Sigmoid colon (tissue), 7 donors: ENCODE data around the gene LONRF2. TPM values are rescaled to one million over a fixed set of nuclear protein-coding genes. Genes with fewer than 3 reads are reported as not detected.
A peak's percentile ranks its signal among the peaks of the same experiment; 100 is the strongest.
"Not testable (repeated sequence)": the region's sequence is repeated elsewhere in the genome, so short reads cannot be mapped to it uniquely, and the experiment has no call there.

Experiments used
- DNase-seq: peaks from one replicate; pipeline ENCODE4 v3.0.0-alpha.2; 2019
- H3K27ac ChIP-seq, 4 donors: fragments of 200-600 bp; sonication (generic); one replicate each; pipeline ENCODE4 v1.5.1; 2016 to 2019; ENCODE audit warnings: mild to moderate bottlenecking in 1 of 4
- H3K27me3 ChIP-seq, 3 donors: fragments of 200-600 bp; sonication (generic); one replicate each; pipeline ENCODE4 v1.5.1; 2019; ENCODE audit warnings: mild to moderate bottlenecking in 1 of 3
- H3K36me3 ChIP-seq, 4 donors: fragments of 200-600 bp; sonication (generic); one replicate each; pipeline ENCODE4 v1.5.1; 2016 to 2019
- H3K4me1 ChIP-seq, 4 donors: fragments of 200-600 bp; sonication (generic); one replicate each; pipeline ENCODE4 v1.5.1; 2017 to 2019
- H3K4me3 ChIP-seq, 4 donors: fragments of 200-600 bp; sonication (generic); one replicate each; pipeline ENCODE4 v1.5.1; 2017 to 2019; ENCODE audit warnings: mild to moderate bottlenecking in 2 of 4, moderate library complexity in 1 of 4
- H3K9me3 ChIP-seq, 4 donors: fragments of 200-600 bp in 3 of 4; sonication (generic) in 3 of 4; one replicate each; pipeline versions ENCODE4 v1.5.1 to v1.6.1; 2013 to 2019
- CTCF ChIP-seq, 4 experiments: fragments of 450-650 bp in 3 of 4; fragments of 200-600 bp in 1 of 4; IDR thresholded peaks; one replicate each; pipeline ENCODE4 v1.5.1; 2016 to 2019; ENCODE audit warnings: antibody characterized with exemption in 4 of 4, mild to moderate bottlenecking in 3 of 4, moderate library complexity in 2 of 4
- EP300 ChIP-seq, 4 donors: sonication (generic); formaldehyde crosslinking; IDR thresholded peaks; one replicate each; pipeline ENCODE4 v1.6.1; 2017; ENCODE audit warnings: antibody characterized with exemption in 4 of 4
- POLR2A ChIP-seq, 2 donors: fragments of 450-650 bp; IDR thresholded peaks; one replicate each; pipeline ENCODE4 v1.6.1; 2016; ENCODE audit warnings: antibody characterized with exemption in 2 of 2, mild to moderate bottlenecking in 2 of 2, moderate library complexity in 2 of 2
- POLR2AphosphoS5 ChIP-seq, 4 donors: sonication (generic); formaldehyde crosslinking; IDR thresholded peaks; one replicate each; pipeline ENCODE4 v1.6.1; 2017; ENCODE audit warnings: antibody characterized with exemption in 4 of 4
- WGBS, 2 donors: extraction: QIAGEN DNeasy Blood & Tissue Kit; methylation state at CpG; one replicate each; pipeline ENCODE4 v1.1.7; 2013; 5-methylcytosine and 5-hydroxymethylcytosine counted together
- intact Hi-C: fragments of 100-400 bp; cut with DNase I; formaldehyde crosslinking; loops from one replicate; pipeline ENCODE4 v1.15.1; 2023
- polyA plus RNA-seq, 3 donors: library from polyadenylated mRNA; stranded (reverse); fragments of 200-250 nt; gene quantifications; one replicate each; pipeline ENCODE4 v1.2.3, GENCODE V29; 2013
- total RNA-seq, 4 donors: library from RNA; depleted of rRNA; stranded (reverse); fragments of >200 nt; gene quantifications; one replicate each; pipeline ENCODE4 v1.1.0, GENCODE V29; 2016
- donor health status: healthy with polysubstance abuse.
- donor health status: Bipolar disorder and iron deficiency.
- donor health status: healthy.

Gene LONRF2
- total RNA-seq (10 to 100 TPM; 14.6 to 25.8 (median 18.6) TPM), polyA plus RNA-seq (under 1 TPM; under 0.01 to 0.89 (median under 0.01) TPM)

GRCh38 chr2:100321866-100322820 is at the start of gene LONRF2:
Gene LONRF2 (minus strand): TSS chr2:100322501. CDS start chr2:100322093, 408 bp downstream.
- TF ChIP-seq POLR2AphosphoS5 (IDR thresholded peaks at IDR 0.05) = peak in 1 of 4 donors; percentile 37
- TF ChIP-seq EP300 (IDR thresholded peaks at IDR 0.05) = no peak
- no peak for TF ChIP-seq POLR2A (IDR thresholded peaks at IDR 0.05)
- no peak for TF ChIP-seq CTCF (IDR thresholded peaks at IDR 0.05)
- DNase-seq = no peak
- intact Hi-C loops = loop anchor here (5.0 kb wide), 1 partner anchor 45 kb away; no protein-coding TSS in a partner anchor
- Histone ChIP-seq H3K27me3 (peaks cover 0 to 5% (median 0%) of the 10 kb centered on the region in 3 donors), H3K36me3 (no peaks in the 10 kb centered on the region), H3K27ac (peak within 1 kb of the TSS; percentile 84 to 91 (median 86)), H3K4me1 (peaks cover 0 to 19% (median 12%) of the 10 kb centered on the region in 4 donors), H3K4me3 (peak within 1 kb of the TSS; percentile 47 to 80 (median 64)), H3K9me3 (no peaks in the 10 kb centered on the region)
- 2 to 3% methylated on average over 113 of the region's 113 CpGs for WGBS, 2 donors

- WGBS, 2 donors = 78 to 95% methylated on average over 1 of the region's 1 CpG
- Histone ChIP-seq H3K4me3 (no peak overlapping the region), H3K4me1 (peaks cover 0 to 19% (median 16%) of the 10 kb centered on the region in 4 donors), H3K27ac (no peak overlapping the region), H3K36me3 (no peaks in the 10 kb centered on the region), H3K9me3 (peaks cover 0 to 3% (median under 1%) of the 10 kb centered on the region in 4 donors), H3K27me3 (no peaks in the 10 kb centered on the region)
- TF ChIP-seq CTCF (IDR thresholded peaks at IDR 0.05) = no peak
- no peak for TF ChIP-seq POLR2A (IDR thresholded peaks at IDR 0.05)
- TF ChIP-seq POLR2AphosphoS5 (IDR thresholded peaks at IDR 0.05) = no peak
- TF ChIP-seq EP300 (IDR thresholded peaks at IDR 0.05) = no peak
- intact Hi-C loops = loop anchor here (5.0 kb wide), 1 partner anchor 45 kb away; the partner anchor contains the start of gene LONRF2
- DNase-seq = no peak
Measured at GRCh38 chr2:100367163-100367562, 44.9 kb upstream of the LONRF2 start.

GRCh38 chr2:100365434-100365833 is 43.1 kb upstream of the LONRF2 start:
- H3K4me3 ChIP-seq = no peak overlapping the region
- TF ChIP-seq POLR2A (IDR thresholded peaks at IDR 0.05) (no peak), POLR2AphosphoS5 (IDR thresholded peaks at IDR 0.05) (peak in 1 of 4 donors; percentile 30), EP300 (IDR thresholded peaks at IDR 0.05) (no peak)
- intact Hi-C loops = loop anchor here (5.0 kb wide), 1 partner anchor 43 kb away; the partner anchor contains the start of gene LONRF2
- DNase-seq = no peak
- peaks cover 0 to 19% (median 16%) of the 10 kb centered on the region in 4 donors for H3K4me1 ChIP-seq
- H3K36me3 ChIP-seq = no peaks in the 10 kb centered on the region
- H3K9me3 ChIP-seq = peaks cover 0 to 8% (median 2%) of the 10 kb centered on the region in 4 donors
- H3K27ac ChIP-seq = peak overlapping the region; percentile 2 to 54 (median 19)
- 12 to 53% methylated on average over 3 of the region's 3 CpGs for whole genome bisulfite sequencing, 2 donors
- no peaks in the 10 kb centered on the region for H3K27me3 ChIP-seq

- H3K4me3 ChIP-seq, H3K9me3 ChIP-seq, H3K27me3 ChIP-seq, intact Hi-C loops, H3K36me3 ChIP-seq, H3K27ac ChIP-seq, DNase-seq: not testable (repeated sequence)
- peaks cover 0 to 19% (median 16%) of the 10 kb centered on the region in 4 donors for H3K4me1 ChIP-seq
- 90 to 95% methylated on average over 7 of the region's 7 CpGs for WGBS, 2 donors
Measured at GRCh38 chr2:100362269-100362668, 40.0 kb upstream of the LONRF2 start.

- Histone ChIP-seq H3K4me1 (peaks cover 0 to 5% (median 4%) of the 10 kb centered on the region in 4 donors), H3K36me3 (no peaks in the 10 kb centered on the region), H3K9me3 (peaks cover 0 to 6% (median 2%) of the 10 kb centered on the region in 4 donors), H3K4me3 (no peak overlapping the region), H3K27me3 (no peaks in the 10 kb centered on the region), H3K27ac (no peak overlapping the region)
- intact Hi-C loops = no loop called here
- TF ChIP-seq POLR2AphosphoS5 (IDR thresholded peaks at IDR 0.05) (no peak), EP300 (IDR thresholded peaks at IDR 0.05) (no peak), CTCF (IDR thresholded peaks at IDR 0.05) (no peak)
- no peak for DNase-seq
Measured at GRCh38 chr2:100359576-100359975, 37.3 kb upstream of the LONRF2 start.
